GM21367 (cell line): ENCODE data around the gene CDH3.

Experiments
- ATAC-seq: cut with Tn5 transposase; IDR thresholded peaks from one replicate; pipeline ENCODE4 v1.9.1; 2021; ENCODE audit not compliant: unreplicated experiment

Gene CDH3

GRCh38 chr16:68646953-68647659, 2.0 kb downstream of the CDH3 start:
- no peak for ATAC-seq

DNA sequence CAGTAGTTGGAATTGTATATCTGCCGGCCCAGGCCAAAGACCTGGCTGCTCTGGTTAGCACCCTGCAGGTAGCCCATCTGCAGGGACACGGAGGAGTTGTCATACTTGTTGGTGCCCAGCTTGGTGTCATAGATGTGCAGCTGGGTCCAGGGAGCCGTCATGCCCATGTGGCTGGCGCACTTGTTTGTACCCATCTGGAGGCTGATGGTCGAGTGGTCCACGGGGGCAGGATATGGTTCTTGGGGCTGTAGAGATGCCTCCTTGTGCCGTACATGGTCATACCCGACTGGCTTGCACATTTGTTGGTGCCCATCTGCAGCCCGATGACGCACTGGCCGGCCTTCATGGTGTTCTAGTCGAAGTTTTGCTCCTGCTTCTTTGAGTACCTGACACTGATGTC, 6.0 kb downstream of the CDH3 start:
- ATAC-seq: no peak

GRCh38 chr16:68652659-68653058, 7.5 kb downstream of the CDH3 start:
- ATAC-seq: no peak

- no peak for ATAC-seq
These were observed 10.7 kb downstream of the CDH3 start for GRCh38 chr16:68655806-68656205.

GRCh38 chr16:68656751-68657150, 11.6 kb downstream of the CDH3 start:
- ATAC-seq: no peak

DNA sequence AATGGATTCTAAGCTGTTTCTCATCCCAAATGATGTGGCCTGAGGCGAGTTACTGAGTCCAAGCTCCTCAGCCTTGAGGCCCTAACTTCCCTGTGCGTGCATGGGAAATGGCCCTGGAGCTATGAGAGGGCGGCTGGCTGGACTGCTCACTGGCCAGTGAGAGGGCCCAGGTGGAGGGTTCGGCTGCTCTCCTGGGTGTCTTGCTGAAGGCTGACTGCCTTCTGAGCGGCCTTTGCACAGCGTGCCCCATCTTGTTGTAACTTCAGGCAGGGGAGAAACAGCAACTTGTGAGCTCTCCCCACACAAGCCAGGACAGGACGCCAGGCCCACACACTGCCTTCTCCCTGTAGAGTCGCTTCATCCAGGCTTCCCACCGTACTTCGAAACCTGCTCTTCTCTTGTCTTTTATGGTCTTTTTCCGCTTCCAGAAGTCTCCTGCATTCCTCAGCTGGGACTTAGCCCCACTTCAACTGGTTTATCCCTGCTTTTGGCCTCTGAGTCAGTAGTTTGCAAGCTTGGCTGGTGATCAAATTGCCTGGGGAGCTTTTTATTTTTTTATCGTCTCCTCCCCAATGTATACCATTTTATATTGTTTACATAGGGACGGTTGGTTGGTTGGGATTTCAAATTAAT, 13.3 kb downstream of the CDH3 start:
- ATAC-seq: no peak

DNA sequence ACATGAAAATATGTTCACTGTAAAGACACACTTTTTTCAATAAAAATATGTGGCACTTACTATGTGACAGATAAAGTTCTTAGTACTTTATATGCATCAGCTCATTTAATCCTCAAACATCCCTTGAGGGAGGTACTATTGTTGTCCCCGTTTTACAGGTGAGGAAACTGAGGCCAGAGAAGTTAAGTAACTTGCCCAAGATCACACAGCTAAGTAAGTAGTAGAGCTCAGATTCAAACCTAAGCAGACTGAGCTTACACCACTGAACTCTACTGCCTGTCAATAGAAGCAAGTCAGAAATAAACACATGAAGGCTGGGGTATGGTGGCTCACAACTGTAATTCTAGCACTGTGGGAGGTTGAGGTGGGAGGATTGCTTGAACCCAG, 13.9 kb downstream of the CDH3 start:
- no peak for ATAC-seq

- ATAC-seq: no peak
These were observed 14.6 kb downstream of the CDH3 start for GRCh38 chr16:68659412-68660358.

GRCh38 chr16:68660359-68660795, 15.3 kb downstream of the CDH3 start:
- ATAC-seq: no peak

DNA sequence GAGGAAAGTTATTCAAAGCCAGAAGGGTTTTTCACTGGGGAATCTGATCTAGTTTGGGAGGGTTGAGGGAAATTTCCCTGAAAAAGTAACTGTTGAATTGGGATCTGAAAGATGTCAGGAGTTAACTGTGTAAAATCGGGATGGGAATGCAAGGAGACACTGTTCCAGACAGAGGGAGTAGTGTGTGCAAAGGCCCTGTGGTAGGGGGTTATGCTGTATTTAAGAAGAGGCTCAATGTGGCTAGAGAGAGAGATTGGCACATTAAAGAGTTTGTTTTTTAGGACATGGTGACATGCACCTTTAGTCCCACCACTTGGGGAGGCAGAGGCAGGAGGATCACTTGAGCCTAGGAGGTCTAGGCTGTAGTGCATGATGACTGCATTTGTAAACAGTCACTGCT, 16.9 kb downstream of the CDH3 start:
- no peak for ATAC-seq

GRCh38 chr16:68664297-68664696, 19.2 kb downstream of the CDH3 start:
- ATAC-seq: no peak

- no peak for ATAC-seq
These were observed 20.4 kb downstream of the CDH3 start for GRCh38 chr16:68665501-68665900.

DNA sequence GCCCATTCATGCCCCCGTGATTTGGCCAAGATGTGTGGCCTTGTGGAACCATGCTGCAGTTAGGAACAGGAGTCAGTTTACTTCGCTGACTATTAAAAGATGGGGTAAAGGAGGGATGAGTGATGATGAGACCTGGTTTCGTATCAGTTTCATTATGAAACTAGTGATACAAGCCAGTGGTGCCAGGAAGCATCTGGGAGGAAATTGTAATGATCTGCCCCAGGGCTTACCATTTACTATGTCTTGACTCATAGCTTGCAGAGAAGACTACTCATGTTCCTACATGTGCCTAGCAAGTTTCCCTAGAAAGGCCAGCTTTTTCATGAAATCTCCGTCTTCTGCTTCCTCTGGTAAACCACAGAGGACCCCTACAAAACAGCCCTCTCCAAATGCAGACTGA, 23.2 kb downstream of the CDH3 start:
- ATAC-seq: no peak

- ATAC-seq: no peak
These were observed 31.2 kb downstream of the CDH3 start for GRCh38 chr16:68676113-68676860.

- no peak for ATAC-seq
These were observed 35.9 kb downstream of the CDH3 start for GRCh38 chr16:68681038-68681437.

DNA sequence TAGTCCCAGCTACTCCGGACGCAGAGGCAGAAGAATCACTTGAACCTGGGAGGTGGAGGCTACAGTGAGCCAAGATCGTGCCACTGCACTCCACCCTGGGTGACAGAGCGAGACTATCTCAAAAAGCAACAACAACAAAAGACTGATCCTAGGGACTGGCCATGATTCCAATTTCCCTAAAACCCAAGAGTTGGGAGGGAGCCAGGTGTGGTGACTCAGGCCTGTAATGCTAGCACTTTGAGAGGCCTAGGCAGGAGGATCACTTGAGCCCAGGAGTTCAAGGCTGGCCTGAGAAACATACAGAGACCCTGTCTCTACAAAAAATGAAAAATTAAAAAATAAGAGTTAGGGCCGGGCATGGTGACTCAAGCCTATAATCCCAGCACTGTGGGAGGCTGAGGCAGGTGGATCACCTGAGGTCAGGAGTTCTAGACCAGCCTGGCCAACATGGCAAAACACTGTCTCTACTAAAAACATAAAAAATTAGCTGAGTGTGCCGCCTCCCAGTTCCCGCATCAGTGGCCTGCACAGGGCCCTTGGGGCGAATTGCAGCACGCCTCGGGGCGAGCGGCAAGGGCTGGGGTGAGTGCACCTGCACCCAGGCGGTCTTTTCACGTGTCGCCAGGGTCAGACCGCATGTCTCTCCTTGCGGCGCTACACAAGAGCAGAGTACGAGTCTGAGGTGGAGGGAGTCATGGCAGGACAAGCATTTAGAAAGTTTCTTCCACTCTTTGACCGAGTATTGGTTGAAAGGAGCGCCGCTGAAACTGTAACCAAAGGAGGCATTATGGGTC, 40.8 kb downstream of the CDH3 start:
- ATAC-seq: no peak

- ATAC-seq: no peak
These were observed 41.8 kb downstream of the CDH3 start for GRCh38 chr16:68686905-68687304.

GRCh38 chr16:68689921-68690320, 44.8 kb downstream of the CDH3 start:
- no peak for ATAC-seq

DNA sequence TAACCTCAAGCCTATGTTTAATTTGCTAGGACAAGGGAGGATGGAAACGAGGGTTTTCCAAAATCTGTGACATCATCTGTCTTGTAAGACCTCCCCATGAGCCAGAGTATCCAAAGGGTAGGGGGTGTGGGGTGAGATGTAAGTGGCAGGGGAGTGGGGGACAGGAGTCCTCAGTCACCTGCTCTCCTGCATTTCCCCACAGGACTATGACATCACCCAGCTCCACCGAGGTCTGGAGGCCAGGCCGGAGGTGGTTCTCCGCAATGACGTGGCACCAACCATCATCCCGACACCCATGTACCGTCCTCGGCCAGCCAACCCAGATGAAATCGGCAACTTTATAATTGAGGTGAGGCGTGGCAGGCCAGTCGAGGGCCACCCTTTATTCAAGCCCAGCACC, 50.5 kb downstream of the CDH3 start:
- ATAC-seq: no peak

GRCh38 chr16:68696514-68696913, 51.4 kb downstream of the CDH3 start:
- ATAC-seq: no peak
